C4-2B (cell line): ENCODE results near the gene ZFP1.

Experiments
- H3K27ac ChIP-seq: fragments of 450-650 bp; 2 replicates; pipeline ENCODE4 v1.5.1; 2017
- CTCF ChIP-seq: fragments of 450-650 bp; conservative IDR thresholded peaks from 2 replicates; pipeline ENCODE4 v1.5.1; 2017; ENCODE audit warnings: mild to moderate bottlenecking
- ZFX ChIP-seq: fragments of 450-650 bp; IDR thresholded peaks from 2 replicates; pipeline ENCODE4 v1.6.1; 2017

The ZFP1 gene

DNA sequence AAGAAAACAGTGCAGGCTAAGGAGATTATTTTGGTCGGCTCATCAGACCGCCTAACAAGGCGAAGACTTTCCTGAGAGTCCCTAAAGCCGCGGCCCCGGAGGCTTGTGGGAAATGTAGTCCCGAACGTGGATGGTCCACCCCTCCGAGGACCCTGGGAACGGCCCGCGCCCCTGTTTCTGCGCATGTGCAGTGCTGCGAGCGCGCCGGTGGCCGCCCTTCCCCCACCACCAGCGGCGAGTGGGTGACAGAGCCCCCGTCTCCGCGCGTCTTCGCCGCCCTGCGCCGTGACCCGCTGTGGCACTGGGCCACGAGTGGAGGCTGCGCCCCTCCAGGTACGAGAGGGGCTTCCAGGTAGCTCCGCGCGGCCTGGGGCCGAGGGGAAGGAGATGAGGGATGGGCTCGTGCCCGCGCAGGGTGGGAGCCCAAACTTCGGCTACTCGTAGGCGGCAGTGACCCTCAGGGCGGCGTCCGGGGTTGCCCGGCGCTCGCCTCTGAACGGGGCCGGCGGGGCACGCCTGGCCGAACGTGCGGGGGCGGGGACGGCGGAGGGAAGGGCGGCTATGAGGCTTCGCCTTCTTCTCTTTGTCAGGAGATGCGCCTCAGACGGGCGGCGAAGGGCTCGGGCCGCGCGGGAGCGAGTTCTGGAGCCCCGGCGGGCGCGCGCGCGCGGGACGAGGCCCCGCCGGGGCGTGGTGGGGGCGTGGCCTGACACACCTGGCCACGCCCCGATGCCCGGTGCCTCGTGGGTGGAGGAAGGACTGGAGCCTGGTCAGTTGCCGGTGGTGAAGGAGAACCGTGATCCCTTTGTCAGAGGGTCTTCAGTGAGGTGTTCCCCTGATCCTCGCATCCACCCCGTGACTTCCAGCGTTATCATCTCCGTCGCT lies at the start of gene ZFP1:
ZFP1 (plus strand) TSS at position 214 of the 885 bp plus-strand sequence. CDS start 4,428 bp downstream, outside the sequence.
- H3K27ac ChIP-seq, result peak within 1 kb of the TSS; percentile 99
- 0 out of 2 replicates have a peak, but pooled peaks have one; percentile 21 for TF ChIP-seq ZFX
- TF ChIP-seq CTCF, result no peak

DNA sequence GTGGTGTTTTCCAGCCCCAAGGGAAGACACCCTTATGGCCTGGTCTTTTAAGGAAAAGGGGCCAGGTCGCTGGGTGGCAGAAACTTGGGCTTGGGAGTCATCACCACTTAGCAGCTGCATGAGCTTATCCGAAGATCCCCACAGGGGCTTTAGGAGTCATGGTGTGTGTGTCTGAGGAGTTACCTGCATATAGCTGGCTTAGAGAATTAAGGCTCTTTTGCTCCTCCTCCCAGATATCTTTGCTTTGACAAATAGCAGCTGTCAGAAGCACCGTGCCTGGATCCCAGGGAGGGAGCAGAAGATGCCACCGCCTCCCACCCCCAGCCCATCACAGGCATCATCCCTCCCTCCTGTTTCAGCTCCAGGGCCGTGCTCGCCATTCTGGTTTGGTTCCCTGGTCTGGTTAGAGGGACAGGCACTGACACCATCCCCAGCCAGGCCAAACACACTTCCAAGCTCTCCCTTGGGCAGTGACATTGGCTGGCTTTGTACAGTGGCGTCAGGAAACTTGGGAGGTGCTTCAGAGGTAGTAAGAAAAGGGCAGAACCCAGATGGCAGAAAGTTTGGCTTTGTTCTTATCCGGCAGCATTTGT lies 49.2 kb upstream of the ZFP1 start:
- no peak for TF ChIP-seq ZFX
- no peak for TF ChIP-seq CTCF
- no peak overlapping the region; the same call in 1 of the 2 replicates for H3K27ac ChIP-seq

- no peak overlapping the region for H3K27ac ChIP-seq
- no peak for TF ChIP-seq ZFX
- TF ChIP-seq CTCF, result no peak
These were observed 48.4 kb upstream of the ZFP1 start for GRCh38 chr16:75099738-75100602.

DNA sequence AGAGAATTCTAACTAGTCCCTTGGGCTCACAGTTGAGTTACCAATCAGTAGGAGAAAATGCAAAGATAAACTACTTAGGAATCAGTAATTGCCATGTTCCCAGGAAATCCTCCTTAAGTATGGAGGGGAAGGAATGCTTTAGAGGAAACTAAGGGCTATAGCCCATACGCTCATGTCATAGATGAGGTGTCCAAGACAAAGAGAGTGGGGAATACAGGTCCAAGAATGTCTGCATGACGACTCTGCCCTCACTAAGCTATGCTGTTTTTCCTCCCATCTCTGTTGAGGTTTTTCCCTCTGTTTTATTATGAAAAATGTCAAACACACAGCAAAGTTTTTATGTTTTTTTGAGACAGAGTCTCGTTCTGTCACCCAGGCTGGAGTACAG lies 47.7 kb upstream of the ZFP1 start:
- no peak overlapping the region for H3K27ac ChIP-seq

DNA sequence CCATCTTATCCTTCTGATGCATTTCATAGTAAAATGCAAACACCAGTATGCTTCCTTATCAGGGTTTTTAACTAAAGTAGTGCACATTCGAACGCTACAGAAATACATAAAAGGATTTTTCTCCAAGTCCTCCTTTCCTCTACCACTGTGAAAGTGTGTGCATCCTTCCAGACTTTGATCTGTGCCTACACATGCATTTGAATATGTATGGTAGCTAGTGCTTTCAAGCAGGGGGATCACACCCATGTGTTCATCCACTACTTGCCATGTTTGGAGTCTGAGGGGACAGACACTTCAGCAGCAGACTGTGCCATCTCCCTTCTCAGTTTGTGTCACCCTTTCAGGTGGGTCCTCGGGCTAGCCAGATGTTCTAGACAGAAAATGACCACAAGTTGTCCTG lies 46.7 kb upstream of the ZFP1 start:
- TF ChIP-seq ZFX (no peak), CTCF (no peak)
- H3K27ac ChIP-seq, result no peak overlapping the region

More for the DNA sequence above, 47.7 kb upstream of the ZFP1 start:
- no peak for TF ChIP-seq CTCF
- no peak for TF ChIP-seq ZFX

GRCh38 chr16:75102595-75102994 lies 45.7 kb upstream of the ZFP1 start:
- H3K27ac ChIP-seq, result no peak overlapping the region

More at GRCh38 chr16:75102595-75102994, 45.7 kb upstream of the ZFP1 start:
- TF ChIP-seq CTCF (no peak), ZFX (no peak)
